ENCODE results near the gene PDLIM5. TPM values are rescaled to one million over a fixed set of nuclear protein-coding genes. Genes with fewer than 3 reads are reported as not detected.

Gene PDLIM5
- total RNA-seq, 1 experiment from 2014 or later = 44.7 TPM

DNA sequence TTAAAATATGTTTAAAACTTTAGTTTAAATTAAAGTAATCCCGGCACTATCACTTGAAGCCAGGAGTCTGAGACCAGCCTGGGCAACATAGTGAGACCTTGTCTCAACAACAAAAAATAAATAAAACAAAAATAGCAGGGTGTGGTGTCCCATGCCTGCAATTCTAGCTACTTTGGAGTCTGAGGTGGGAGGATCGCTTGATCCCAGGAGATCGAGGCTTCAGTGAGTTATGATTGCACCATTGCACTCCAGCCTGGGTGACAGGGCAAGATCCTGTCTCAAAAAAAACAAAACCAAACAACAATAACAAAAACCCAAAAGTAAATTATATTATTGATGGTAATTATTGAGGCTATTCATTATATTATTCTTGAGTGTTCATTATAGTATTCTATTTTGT is 9.9 kb upstream of the PDLIM5 start:
- no TSS peak for BruUV-seq (replicated peaks)
- in situ Hi-C loops (cut with HindIII; ENCODE audit: low pct_unique_long_range_greater_than_20kb, low sequenced_read_pairs) = no loop called here

DNA sequence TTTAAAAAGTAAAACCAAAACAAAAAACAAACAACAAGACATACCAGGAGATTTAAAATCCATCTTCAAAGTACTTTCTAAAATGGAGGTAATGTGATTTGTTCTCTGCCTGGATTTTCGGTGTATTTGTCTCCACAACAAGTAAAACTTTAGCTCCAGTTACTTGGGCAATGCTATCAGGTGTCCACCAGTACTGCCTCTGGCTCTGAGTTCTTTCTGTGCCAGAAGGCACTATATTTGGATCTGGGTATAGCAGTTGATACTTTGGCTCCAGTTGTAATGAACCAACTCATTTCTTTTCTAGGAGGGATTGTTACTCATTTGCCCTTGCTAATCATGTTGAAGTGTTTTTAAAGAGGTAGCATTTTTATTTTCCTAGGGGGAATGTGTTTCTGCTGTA is 9.5 kb upstream of the PDLIM5 start:
- BruUV-seq (replicated peaks) = no TSS peak
- Histone ChIP-seq H3K4me1 (ENCODE audit: control insufficient read depth, insufficient read depth, low read length) (no peaks in the 10 kb centered on the region), H3K27ac (ENCODE audit: low read length) (no peak overlapping the region), H3K9me3 (ENCODE audit: control insufficient read depth, insufficient read depth, low read depth, low read length) (no peaks in the 10 kb centered on the region), H3K4me3 (ENCODE audit: low read depth in 2 of 2, low read length in 2 of 2) (no peak overlapping the region), H3K27me3 (ENCODE audit: control insufficient read depth, insufficient read depth, low read length) (no peaks in the 10 kb centered on the region), H3K36me3 (ENCODE audit: control insufficient read depth, insufficient read depth, low read length) (no peaks in the 10 kb centered on the region)
- CTCF ChIA-PET = no interaction called here
- TF ChIP-seq TCF7L2 (IDR thresholded peaks at IDR 0.05; ENCODE audit: low read depth, low read length) (no peak), POLR2AphosphoS5 (IDR thresholded peaks at IDR 0.05; ENCODE audit: low read depth, low read length) (no peak), SIN3A (IDR thresholded peaks at IDR 0.05; ENCODE audit: borderline replicate concordance, insufficient read depth, low read depth, low read length) (no peak)
- TF ChIP-seq, protein P1, sequence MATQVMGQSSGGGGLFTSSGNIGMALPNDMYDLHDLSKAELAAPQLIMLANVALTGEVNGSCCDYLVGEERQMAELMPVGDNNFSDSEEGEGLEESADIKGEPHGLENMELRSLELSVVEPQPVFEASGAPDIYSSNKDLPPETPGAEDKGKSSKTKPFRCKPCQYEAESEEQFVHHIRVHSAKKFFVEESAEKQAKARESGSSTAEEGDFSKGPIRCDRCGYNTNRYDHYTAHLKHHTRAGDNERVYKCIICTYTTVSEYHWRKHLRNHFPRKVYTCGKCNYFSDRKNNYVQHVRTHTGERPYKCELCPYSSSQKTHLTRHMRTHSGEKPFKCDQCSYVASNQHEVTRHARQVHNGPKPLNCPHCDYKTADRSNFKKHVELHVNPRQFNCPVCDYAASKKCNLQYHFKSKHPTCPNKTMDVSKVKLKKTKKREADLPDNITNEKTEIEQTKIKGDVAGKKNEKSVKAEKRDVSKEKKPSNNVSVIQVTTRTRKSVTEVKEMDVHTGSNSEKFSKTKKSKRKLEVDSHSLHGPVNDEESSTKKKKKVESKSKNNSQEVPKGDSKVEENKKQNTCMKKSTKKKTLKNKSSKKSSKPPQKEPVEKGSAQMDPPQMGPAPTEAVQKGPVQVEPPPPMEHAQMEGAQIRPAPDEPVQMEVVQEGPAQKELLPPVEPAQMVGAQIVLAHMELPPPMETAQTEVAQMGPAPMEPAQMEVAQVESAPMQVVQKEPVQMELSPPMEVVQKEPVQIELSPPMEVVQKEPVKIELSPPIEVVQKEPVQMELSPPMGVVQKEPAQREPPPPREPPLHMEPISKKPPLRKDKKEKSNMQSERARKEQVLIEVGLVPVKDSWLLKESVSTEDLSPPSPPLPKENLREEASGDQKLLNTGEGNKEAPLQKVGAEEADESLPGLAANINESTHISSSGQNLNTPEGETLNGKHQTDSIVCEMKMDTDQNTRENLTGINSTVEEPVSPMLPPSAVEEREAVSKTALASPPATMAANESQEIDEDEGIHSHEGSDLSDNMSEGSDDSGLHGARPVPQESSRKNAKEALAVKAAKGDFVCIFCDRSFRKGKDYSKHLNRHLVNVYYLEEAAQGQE (IDR thresholded peaks at IDR 0.05; ENCODE audit: insufficient read depth in 1 of 2, low read depth in 2 of 2, low read length in 1 of 2) = no peak
- TF ChIP-seq, protein P2, sequence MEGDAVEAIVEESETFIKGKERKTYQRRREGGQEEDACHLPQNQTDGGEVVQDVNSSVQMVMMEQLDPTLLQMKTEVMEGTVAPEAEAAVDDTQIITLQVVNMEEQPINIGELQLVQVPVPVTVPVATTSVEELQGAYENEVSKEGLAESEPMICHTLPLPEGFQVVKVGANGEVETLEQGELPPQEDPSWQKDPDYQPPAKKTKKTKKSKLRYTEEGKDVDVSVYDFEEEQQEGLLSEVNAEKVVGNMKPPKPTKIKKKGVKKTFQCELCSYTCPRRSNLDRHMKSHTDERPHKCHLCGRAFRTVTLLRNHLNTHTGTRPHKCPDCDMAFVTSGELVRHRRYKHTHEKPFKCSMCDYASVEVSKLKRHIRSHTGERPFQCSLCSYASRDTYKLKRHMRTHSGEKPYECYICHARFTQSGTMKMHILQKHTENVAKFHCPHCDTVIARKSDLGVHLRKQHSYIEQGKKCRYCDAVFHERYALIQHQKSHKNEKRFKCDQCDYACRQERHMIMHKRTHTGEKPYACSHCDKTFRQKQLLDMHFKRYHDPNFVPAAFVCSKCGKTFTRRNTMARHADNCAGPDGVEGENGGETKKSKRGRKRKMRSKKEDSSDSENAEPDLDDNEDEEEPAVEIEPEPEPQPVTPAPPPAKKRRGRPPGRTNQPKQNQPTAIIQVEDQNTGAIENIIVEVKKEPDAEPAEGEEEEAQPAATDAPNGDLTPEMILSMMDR (IDR thresholded peaks at IDR 0.05) = no peak
- no peak for ATAC-seq
- DNase-seq (ENCODE audit: low read depth, low spot score) = no peak
- intact Hi-C loops (cut with micrococcal nuclease; ENCODE audit: unreplicated experiment) (no loop called here), in situ Hi-C loops (cut with HindIII; ENCODE audit: low pct_unique_long_range_greater_than_20kb, low sequenced_read_pairs) (no loop called here)
- POLR2A ChIA-PET = no interaction called here

More for the DNA sequence above, 9.9 kb upstream of the PDLIM5 start:
- H3K4me3 ChIP-seq (ENCODE audit: low read depth in 2 of 2, low read length in 2 of 2) = no peak overlapping the region
- TF ChIP-seq TCF7L2 (IDR thresholded peaks at IDR 0.05; ENCODE audit: low read depth, low read length) (no peak), POLR2AphosphoS5 (IDR thresholded peaks at IDR 0.05; ENCODE audit: low read depth, low read length) (no peak), SIN3A (IDR thresholded peaks at IDR 0.05; ENCODE audit: borderline replicate concordance, insufficient read depth, low read depth, low read length) (no peak)
- TF ChIP-seq, protein P2 (IDR thresholded peaks at IDR 0.05) = no peak
- TF ChIP-seq, protein P1 (IDR thresholded peaks at IDR 0.05; ENCODE audit: insufficient read depth in 1 of 2, low read depth in 2 of 2, low read length in 1 of 2) = no peak
- intact Hi-C loops (cut with micrococcal nuclease; ENCODE audit: unreplicated experiment) = no loop called here
- H3K36me3 ChIP-seq (ENCODE audit: control insufficient read depth, insufficient read depth, low read length) = no peaks in the 10 kb centered on the region
- POLR2A ChIA-PET = no interaction called here
- no peak overlapping the region for H3K27ac ChIP-seq (ENCODE audit: low read length)
- no peaks in the 10 kb centered on the region for H3K9me3 ChIP-seq (ENCODE audit: control insufficient read depth, insufficient read depth, low read depth, low read length)
- DNase-seq (ENCODE audit: low read depth, low spot score) (no peak), ATAC-seq (no peak)
- no peaks in the 10 kb centered on the region for H3K4me1 ChIP-seq (ENCODE audit: control insufficient read depth, insufficient read depth, low read length)
- H3K27me3 ChIP-seq (ENCODE audit: control insufficient read depth, insufficient read depth, low read length) = no peaks in the 10 kb centered on the region
- CTCF ChIA-PET = no interaction called here
